ENCODE data around the gene MARCHF3. TPM values are rescaled to one million over a fixed set of nuclear protein-coding genes. Genes with fewer than 3 reads are reported as not detected.

Gene MARCHF3
- total RNA-seq, 2 experiments from 2014 or later, result 5.4 to 7.0 TPM

DNA sequence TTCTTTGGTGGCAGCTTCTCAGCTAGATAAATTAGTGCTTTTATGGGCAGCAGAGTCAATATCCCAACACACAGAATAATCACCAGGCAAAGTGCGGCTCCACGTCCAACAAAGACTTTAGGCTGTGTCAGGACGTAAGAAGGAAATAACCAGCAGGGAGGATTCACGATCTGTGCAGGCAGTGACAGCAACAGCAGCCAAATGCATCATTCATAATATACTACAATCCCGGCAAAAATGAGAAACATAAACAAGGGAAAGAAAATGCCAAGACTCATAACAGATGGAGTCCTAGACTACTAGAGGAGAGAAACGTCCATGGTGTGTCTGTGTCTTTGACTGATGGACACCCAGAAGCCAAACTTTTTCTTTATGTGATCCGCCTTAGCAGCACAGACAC is 152.8 kb downstream of the MARCHF3 start:
- POLR2A ChIA-PET, result no interaction called here
- no peak overlapping the region for H3K4me3 ChIP-seq (ENCODE audit: low read depth, low read length, poor library complexity, severe bottlenecking)
- H4K20me1 ChIP-seq (ENCODE audit: insufficient read depth, low read length), result no peaks in the 10 kb centered on the region
- intact Hi-C loops (cut with micrococcal nuclease; ENCODE audit: unreplicated experiment), result no loop called here
- CTCF ChIA-PET (ENCODE audit: unreplicated experiment), result no interaction called here
- H3K4me2 ChIP-seq (ENCODE audit: low read length), result no peak overlapping the region
- no peaks in the 10 kb centered on the region for H3K4me1 ChIP-seq (ENCODE audit: insufficient read depth, low read length, poor library complexity, severe bottlenecking)
- no peak for DNase-seq (ENCODE audit: low spot score)
- TF ChIP-seq, protein P1, sequence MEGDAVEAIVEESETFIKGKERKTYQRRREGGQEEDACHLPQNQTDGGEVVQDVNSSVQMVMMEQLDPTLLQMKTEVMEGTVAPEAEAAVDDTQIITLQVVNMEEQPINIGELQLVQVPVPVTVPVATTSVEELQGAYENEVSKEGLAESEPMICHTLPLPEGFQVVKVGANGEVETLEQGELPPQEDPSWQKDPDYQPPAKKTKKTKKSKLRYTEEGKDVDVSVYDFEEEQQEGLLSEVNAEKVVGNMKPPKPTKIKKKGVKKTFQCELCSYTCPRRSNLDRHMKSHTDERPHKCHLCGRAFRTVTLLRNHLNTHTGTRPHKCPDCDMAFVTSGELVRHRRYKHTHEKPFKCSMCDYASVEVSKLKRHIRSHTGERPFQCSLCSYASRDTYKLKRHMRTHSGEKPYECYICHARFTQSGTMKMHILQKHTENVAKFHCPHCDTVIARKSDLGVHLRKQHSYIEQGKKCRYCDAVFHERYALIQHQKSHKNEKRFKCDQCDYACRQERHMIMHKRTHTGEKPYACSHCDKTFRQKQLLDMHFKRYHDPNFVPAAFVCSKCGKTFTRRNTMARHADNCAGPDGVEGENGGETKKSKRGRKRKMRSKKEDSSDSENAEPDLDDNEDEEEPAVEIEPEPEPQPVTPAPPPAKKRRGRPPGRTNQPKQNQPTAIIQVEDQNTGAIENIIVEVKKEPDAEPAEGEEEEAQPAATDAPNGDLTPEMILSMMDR (conservative IDR thresholded peaks at IDR 0.05; ENCODE audit: low read length), result no peak
- TF ChIP-seq EZH2phosphoT487 (IDR thresholded peaks at IDR 0.05; ENCODE audit: borderline replicate concordance, low read depth, low read length), result no peak
- H3K9me3 ChIP-seq (ENCODE audit: low read length), result no peaks in the 10 kb centered on the region
- no peak overlapping the region for H2AFZ ChIP-seq (ENCODE audit: low read length)
- no peaks in the 10 kb centered on the region; the same call in 1 of the 2 replicates for H3K36me3 ChIP-seq (ENCODE audit: insufficient read depth, low read length)
- no TSS peak for BruUV-seq (replicated peaks)
- no peaks in the 10 kb centered on the region for H3K79me2 ChIP-seq (ENCODE audit: insufficient read depth, low read depth, low read length)
- H3K9me2 ChIP-seq (ENCODE audit: insufficient read depth, low read length), result no peaks in the 10 kb centered on the region
- H3K27ac ChIP-seq (ENCODE audit: low read depth, low read length, poor library complexity, severe bottlenecking), result no peak overlapping the region

DNA sequence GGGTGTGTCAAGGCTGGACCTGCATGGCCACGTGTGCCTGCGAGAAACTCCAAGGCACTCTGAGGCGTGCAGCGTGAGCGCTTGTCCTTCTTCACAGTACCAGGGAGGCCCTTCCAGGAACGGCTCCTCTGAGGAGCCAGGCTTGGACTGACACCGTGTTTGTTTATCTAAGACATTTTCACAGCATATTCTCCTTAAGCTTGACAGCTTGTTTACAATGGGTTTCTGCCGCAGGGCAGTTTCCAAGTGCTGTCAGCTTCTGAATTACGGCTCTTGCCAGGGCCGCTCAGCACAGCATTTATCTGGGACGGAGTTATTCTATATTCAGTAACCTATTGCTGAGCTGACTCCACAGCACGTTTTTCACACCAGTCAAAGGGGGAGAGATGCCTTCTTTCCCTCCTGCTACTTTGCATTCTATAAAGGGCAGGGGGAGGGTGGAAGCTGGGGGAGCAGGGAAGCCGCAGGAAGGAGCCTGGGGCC is 155.0 kb downstream of the MARCHF3 start:
- H3K79me2 ChIP-seq (ENCODE audit: insufficient read depth, low read depth, low read length), result no peaks in the 10 kb centered on the region
- no peaks in the 10 kb centered on the region for H3K9me2 ChIP-seq (ENCODE audit: insufficient read depth, low read length)
- POLR2A ChIA-PET, result no interaction called here
- no peak for DNase-seq (ENCODE audit: low spot score)
- H3K4me2 ChIP-seq (ENCODE audit: low read length), result no peak overlapping the region
- TF ChIP-seq, protein P1 (conservative IDR thresholded peaks at IDR 0.05; ENCODE audit: low read length), result no peak
- no peak for TF ChIP-seq EZH2phosphoT487 (IDR thresholded peaks at IDR 0.05; ENCODE audit: borderline replicate concordance, low read depth, low read length)
- H3K4me3 ChIP-seq (ENCODE audit: low read depth, low read length, poor library complexity, severe bottlenecking), result no peak overlapping the region
- H3K27ac ChIP-seq (ENCODE audit: low read depth, low read length, poor library complexity, severe bottlenecking), result no peak overlapping the region
- no peak overlapping the region for H2AFZ ChIP-seq (ENCODE audit: low read length)
- no TSS peak for BruUV-seq (replicated peaks)
- H4K20me1 ChIP-seq (ENCODE audit: insufficient read depth, low read length), result no peaks in the 10 kb centered on the region
- no peaks in the 10 kb centered on the region for H3K9me3 ChIP-seq (ENCODE audit: low read length)
- H3K36me3 ChIP-seq (ENCODE audit: insufficient read depth, low read length), result no peaks in the 10 kb centered on the region; the same call in 1 of the 2 replicates
- CTCF ChIA-PET (ENCODE audit: unreplicated experiment), result no interaction called here
- no peaks in the 10 kb centered on the region for H3K4me1 ChIP-seq (ENCODE audit: insufficient read depth, low read length, poor library complexity, severe bottlenecking)
- intact Hi-C loops (cut with micrococcal nuclease; ENCODE audit: unreplicated experiment), result no loop called here

DNA sequence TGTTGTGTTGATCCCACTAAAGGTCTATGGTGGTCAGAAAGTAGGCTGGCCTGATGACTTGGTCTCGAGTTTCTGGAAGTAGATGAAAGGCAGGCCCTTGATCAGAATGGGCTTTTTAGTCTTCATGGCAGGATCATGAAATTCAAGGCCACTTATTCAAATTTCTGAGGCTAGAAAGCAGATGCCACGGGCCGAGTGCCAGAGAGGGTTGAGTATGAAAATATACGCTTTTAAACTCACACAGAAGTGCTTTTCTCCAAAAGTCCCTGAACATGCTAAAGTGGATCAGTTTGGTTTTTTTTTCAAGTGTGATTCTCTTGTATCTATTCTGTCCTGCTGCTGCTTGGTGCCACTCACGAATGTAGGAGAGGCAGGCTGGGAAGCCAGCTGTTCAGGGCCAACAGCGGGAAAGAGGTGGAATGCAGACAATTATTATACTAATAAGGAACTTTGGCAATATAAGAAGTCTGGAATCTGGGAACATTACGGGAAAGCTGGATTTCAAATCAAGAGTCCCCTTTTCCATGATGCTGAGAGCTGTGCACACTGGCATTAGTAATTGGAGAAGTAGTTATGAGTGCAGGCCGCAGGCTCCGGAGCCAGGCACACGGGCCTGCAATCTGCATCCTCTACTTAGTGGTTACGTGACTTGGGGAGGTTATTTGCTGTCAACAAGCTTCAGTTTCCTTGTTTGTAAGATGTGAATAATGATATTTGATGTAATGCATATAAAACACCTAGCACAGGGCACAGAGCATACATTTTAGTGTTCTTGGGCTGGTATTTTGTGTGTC is 157.6 kb downstream of the MARCHF3 start:
- H4K20me1 ChIP-seq (ENCODE audit: insufficient read depth, low read length), result no peaks in the 10 kb centered on the region
- no TSS peak for BruUV-seq (replicated peaks)
- no peak overlapping the region for H3K27ac ChIP-seq (ENCODE audit: low read depth, low read length, poor library complexity, severe bottlenecking)
- H3K4me2 ChIP-seq (ENCODE audit: low read length), result no peak overlapping the region
- H3K79me2 ChIP-seq (ENCODE audit: insufficient read depth, low read depth, low read length), result no peaks in the 10 kb centered on the region
- TF ChIP-seq, protein P1 (conservative IDR thresholded peaks at IDR 0.05; ENCODE audit: low read length), result no peak
- no peak for TF ChIP-seq EZH2phosphoT487 (IDR thresholded peaks at IDR 0.05; ENCODE audit: borderline replicate concordance, low read depth, low read length)
- no peaks in the 10 kb centered on the region; the same call in 1 of the 2 replicates for H3K36me3 ChIP-seq (ENCODE audit: insufficient read depth, low read length)
- POLR2A ChIA-PET, result interaction anchor here (0.6 kb wide), 1 partner anchor 253 kb away, joined by 3 read pairs; no protein-coding TSS in a partner anchor
- no peaks in the 10 kb centered on the region for H3K9me2 ChIP-seq (ENCODE audit: insufficient read depth, low read length)
- no peak overlapping the region for H2AFZ ChIP-seq (ENCODE audit: low read length)
- DNase-seq (ENCODE audit: low spot score), result no peak
- intact Hi-C loops (cut with micrococcal nuclease; ENCODE audit: unreplicated experiment), result no loop called here
- CTCF ChIA-PET (ENCODE audit: unreplicated experiment), result no interaction called here
- no peaks in the 10 kb centered on the region for H3K9me3 ChIP-seq (ENCODE audit: low read length)
- H3K4me1 ChIP-seq (ENCODE audit: insufficient read depth, low read length, poor library complexity, severe bottlenecking), result no peaks in the 10 kb centered on the region
- H3K4me3 ChIP-seq (ENCODE audit: low read depth, low read length, poor library complexity, severe bottlenecking), result no peak overlapping the region
